GM21529 (cell line): ENCODE results near the gene ADM.

Experiments used
- ATAC-seq: cut with Tn5 transposase; IDR thresholded peaks from one replicate; pipeline ENCODE4 v1.9.1; 2021; ENCODE audit not compliant: unreplicated experiment

The ADM gene

GRCh38 chr11:10289765-10290380, 15.0 kb upstream of the ADM start:
- no peak for ATAC-seq

- no peak for ATAC-seq
These were observed 12.9 kb upstream of the ADM start for GRCh38 chr11:10291801-10292638.

- peak; percentile 42 for ATAC-seq
These were observed 11.2 kb upstream of the ADM start, which contains the start of gene SBF2 for GRCh38 chr11:10293423-10294289. SBF2 (minus strand) TSS chr11:10294219; CDS start chr11:10294069, 150 bp downstream.

- ATAC-seq = no peak
These were observed 10.5 kb upstream of the ADM start for GRCh38 chr11:10294290-10294953.

- no peak for ATAC-seq
These were observed 9.6 kb upstream of the ADM start for GRCh38 chr11:10295064-10295901.

GRCh38 chr11:10298342-10298741, 6.5 kb upstream of the ADM start:
- ATAC-seq = peak; percentile 91

- ATAC-seq = no peak
These were observed 3.1 kb upstream of the ADM start for GRCh38 chr11:10301656-10302358.

GRCh38 chr11:10302359-10302743, 2.5 kb upstream of the ADM start:
- no peak for ATAC-seq

- no peak for ATAC-seq
These were observed 1.9 kb upstream of the ADM start for GRCh38 chr11:10302744-10303557.

- ATAC-seq = no peak
These were observed 1.1 kb upstream of the ADM start for GRCh38 chr11:10303558-10304363.

GRCh38 chr11:10305262-10305963, 540 bp downstream of the ADM start:
- ATAC-seq = no peak

- no peak for ATAC-seq
These were observed 1.4 kb downstream of the ADM start for GRCh38 chr11:10305964-10306918.

GRCh38 chr11:10307022-10307399, 2.1 kb downstream of the ADM start:
- ATAC-seq = no peak

- peak; percentile 60 for ATAC-seq
These were observed 2.7 kb downstream of the ADM start for GRCh38 chr11:10307400-10308200.
